DMS153 treated with DMSO at 0.1 percent for 48 hours (cell line): ENCODE results near the gene ZNF407.

Experiments used
- DNase-seq: peaks from one replicate; lab custom pipeline; 2025; ENCODE audit not compliant: unreplicated experiment; lab: John Stamatoyannopoulos, UW

Gene ZNF407

DNA sequence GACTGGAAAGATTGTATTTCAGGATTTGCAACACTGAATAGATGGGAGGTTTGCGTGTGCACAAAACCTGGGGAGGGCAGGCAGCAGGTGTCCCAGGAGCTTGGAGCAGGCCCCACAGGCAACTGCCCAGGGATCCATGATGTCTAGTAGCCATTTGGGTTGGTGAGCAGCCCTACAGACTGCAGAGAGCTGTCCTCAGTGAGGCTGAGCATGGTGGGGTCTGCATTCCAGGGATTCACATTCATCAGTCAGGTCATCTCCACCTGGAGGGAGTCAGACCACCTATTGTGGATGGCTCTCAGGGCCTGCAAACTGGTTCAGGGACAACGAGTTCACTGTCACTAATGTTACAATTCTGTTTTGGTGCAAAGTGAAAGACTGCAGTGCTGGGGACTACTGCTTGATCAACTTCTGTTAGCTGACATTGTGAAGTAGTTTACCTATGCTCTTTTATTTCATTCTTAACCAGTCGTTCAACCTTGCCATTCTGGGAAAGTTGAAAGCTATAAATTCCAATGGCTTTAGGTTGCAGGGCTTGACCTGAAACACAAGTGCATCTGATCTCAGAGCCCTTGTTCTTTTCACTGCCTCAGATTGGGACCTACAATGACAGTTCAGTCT, 222.6 kb downstream of the ZNF407 start:
- DNase-seq: no peak

DNA sequence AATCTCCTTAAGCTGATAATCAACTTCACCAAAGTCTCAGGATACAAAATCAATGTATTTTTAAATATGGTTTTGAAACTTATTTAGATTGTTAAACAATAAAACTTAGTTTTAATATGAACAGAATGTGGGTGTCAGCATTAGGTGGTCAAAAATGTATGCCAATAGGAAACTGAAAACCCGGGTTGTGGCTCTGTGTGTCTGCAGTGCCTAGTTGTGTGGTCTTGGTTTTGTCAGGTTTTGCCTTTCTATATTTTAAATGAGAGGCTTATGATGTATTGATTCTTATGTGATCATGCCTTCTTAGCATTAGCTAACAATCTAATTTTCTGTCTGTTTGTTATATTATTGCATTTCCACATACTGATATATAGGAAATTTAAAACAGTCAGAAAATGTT, 227.8 kb downstream of the ZNF407 start:
- no peak for DNase-seq

DNA sequence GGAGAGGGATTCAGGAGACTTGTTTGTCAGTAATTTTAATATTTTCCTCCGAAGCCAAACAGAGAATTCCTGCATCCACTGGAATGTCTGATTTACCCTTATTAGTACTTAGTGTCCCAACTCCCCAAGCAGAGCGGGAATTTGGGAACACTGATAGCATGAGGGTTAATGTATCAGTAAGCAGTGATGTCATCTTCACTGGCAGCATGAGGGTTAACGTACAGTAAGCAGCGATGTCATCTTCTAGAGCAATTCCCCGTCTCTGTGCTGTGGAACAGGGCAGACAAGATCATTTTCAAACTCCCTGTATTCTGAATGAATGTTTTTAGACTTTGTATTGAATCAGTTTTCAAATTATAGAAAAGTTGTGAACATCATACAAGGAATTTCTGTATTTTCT, 228.9 kb downstream of the ZNF407 start:
- no peak for DNase-seq

DNA sequence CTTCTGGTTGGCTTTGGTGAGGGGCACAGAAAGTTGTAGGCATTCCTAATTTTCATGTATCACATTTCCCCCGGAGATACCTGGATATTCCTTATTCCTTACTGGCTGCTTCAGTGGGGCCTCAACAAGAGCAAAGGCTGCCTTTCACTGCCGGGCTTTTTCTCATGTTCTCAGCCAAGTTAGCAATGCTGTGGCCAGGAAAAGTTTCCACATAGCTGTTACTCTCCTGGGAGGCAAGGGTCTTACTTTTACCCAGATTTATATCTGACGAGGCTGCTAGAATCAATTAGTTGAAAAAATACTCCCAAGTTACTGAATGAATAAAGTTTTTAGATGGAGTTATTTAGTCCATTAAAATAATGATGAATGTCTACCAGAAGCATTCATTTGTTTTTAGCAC, 230.5 kb downstream of the ZNF407 start:
- no peak for DNase-seq

DNA sequence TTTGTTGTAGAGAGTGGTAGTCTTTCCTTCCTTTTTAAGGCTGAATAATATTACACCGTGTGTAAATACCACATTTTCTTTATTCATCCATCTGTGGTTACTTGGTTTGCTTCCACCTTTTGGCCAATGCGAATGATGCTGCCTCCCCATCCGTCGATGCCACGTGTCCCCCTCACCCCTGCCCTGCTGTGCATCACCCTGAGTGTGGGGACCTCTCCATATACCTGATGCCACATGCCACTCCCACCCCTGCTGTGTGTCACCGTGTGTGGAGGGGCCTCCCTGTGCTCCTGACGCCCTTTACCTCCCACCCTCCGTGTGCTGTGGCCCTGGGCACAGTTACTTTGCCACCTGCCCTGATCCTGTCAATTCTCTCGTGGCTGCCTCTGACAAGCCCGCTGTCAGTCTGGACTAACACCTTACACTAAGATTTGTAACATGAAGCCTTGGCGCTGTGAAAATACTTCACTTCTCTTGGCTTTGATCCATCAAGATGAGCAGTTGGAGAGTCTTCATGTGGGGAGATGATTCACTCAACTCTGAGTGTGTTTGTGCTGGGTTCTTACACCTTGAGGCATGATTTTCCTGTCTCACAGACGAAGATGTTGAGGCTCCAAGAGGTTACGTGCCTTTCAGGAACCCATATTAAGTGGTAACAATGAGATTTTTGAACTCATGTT, 234.0 kb downstream of the ZNF407 start:
- no peak for DNase-seq

DNA sequence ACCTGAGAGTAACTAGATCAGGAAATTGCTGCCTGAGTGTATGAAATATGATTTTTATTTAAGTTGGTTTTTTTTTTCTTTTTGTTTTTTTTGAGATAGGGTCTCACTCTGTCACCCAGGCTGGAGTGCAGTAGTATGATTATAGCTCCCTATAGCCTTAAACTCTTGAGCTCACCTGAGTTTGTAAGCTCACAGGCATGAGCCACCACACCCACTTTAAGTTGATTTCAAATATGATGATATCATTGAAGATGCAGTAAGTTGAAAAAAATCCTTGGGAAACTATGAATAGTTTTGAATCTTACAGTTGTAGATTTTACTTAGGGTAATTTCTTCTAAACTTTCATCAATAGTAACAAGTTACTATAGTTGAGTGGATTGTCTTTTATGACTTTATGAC, 234.7 kb downstream of the ZNF407 start:
- no peak for DNase-seq

DNA sequence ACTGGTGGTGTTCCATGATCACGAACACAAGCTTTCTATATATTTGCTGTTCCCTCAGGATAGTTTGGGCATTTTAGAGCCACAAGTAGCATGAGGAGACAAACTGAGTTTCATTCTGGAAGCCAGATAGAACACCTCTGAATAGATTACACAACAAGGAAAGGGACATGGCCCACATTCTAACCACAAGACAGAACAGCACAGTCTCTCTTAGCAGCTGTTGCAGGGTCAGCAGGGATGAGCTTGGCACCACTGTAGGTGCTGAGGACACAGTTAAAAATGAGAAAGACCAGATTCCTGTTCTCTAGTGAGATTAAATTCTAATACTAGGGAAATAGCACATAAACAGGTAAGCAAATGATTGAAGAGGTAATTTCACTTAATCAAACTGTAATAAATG, 235.3 kb downstream of the ZNF407 start:
- DNase-seq: no peak

DNA sequence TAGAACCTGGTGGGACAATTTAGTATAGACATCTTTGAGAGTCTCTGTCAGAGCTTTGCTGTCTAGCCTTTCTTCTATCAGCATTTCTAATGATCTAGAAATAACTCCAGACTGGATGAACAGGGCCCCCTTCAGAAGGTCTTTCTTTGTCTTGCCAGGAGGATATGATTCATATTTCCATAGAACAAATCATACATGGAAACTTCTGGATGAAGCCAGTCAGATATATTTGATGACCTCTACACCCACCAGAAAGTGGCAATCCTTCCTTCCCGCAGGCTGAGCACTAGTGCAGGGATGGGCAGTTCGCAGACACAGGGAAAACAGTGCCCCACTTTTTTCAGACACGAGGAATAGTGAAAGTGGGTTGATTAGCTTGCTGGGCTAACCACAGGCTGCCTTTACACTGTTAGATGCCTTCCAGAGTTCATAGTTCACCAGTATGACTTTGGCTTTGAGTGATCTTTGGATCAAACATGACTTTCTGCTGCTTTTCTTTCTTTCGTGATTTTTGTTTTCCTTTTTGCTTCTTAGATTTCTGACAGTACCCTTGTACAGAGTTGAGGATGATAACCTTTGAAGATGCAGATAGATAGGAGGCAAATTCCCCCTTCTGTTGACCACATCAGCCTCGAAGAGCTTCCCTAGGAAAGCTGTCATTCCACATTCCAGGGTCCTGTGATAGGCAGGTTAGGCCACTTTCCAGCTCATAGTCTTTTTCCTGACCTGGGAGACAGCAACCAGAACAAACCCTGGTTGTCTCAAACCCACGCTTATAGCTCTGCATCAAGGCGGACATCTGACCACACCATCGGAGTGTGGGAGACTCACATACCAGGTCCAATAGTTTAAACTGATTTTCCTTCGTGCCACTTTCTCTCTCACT, 237.0 kb downstream of the ZNF407 start:
- no peak for DNase-seq

DNA sequence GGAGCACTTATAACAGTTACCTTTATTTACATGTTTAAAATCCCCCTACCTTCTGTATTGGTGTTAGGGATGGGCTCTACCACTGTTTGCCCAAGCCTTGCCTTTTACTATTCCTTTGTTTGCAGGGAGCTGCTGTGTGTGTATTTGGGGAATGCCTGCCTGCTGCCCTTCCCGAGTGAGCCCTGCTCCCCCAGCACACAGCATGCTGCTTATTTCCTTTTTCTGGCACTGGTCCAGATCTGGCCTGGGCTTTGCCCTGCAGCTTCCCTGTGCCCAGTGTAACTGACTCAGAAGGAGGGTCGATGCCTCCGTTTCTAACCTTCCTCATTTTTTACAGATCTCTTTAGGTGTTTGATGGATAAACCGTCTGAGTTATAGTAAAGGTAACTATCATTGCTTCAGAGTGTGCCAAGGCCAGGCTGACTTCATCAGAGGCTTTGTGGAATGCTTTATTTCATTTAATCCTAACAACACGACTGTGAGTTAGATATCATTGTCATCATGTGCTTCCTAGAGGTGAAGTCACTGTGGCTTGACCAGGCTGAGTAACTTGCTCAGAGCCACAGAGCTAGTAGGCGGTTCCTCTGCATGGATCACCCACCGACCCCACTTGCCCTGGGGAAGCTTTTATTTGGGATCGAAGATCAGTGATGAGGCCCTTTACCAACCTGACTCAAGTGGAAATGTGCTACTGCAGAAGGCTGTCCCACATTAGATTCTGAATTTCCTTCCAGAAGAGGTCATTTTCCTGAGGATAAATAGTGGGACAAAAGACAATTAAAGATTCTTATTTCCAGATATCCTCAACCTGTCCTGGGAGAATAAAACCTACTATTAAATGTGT, 238.8 kb downstream of the ZNF407 start:
- DNase-seq: peak; percentile 70

DNA sequence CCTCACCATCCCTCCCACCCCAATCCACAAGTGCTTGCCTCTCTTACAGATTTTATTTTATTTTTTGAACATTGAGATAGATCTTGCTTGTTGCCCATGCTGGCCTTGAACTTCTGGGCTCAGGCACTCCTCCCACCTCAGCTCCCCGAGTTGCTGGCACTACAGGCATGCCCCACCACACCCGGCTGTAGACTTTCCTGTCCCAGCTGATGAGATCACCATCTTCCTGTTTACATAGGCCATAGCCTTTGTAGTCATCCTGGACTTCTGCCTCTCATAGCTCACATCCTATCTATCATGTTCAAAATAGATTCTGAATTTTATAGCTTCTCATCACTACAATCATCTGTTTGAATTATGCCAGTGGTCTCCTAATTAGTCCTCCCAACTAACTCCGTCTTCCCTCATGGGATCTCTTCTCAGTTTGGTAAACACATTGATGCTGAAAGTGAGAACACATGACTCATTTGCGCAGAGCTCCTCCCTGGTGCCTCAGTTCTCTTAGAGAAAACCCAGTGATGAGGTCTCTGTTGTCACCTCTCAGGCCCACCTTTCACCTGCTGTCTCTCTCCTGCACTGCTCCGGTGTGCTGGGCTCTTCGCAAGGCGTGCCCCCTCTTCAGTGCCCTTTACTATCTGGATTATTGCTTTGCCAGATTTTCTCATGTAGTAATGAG, 243.0 kb downstream of the ZNF407 start:
- DNase-seq: peak; percentile 50

DNA sequence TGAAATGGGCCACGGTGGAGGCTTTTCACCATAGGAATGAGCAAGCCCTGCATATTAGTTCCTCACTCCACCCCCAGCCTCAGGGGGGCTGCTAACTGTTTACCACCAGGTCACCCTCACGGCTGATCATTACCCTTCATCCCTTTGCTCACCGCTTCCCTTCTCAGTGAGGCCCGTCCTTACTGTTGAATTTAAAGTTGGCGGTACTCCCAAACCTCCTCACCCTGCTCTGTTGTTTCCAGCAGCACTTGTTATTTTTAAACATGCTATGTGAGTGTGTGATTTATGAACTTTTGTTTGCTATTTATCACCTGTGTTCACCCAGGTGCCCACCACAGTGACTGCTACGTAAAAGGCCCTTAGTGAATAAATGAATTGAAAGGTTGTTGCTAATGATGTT, 243.6 kb downstream of the ZNF407 start:
- no peak for DNase-seq

DNA sequence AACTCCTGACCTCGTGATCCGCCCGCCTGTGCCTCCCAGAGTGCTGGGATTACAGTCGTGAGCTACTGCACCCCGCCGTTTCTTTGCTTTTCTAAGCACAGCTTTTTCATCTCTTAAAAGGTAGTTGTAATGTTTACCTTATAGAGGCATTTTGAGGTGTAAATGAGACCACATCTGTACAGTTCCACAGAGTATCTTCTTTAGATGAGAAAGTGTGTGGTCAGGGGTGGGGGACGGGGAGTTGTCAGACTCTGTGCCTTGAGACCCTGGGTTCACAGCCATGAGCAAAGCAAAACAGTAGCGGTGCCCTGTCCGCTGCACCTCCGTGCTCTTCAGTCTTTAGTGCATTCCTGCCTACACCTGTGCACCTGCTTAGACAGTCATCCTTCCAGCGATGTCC, 251.6 kb downstream of the ZNF407 start:
- no peak for DNase-seq

DNA sequence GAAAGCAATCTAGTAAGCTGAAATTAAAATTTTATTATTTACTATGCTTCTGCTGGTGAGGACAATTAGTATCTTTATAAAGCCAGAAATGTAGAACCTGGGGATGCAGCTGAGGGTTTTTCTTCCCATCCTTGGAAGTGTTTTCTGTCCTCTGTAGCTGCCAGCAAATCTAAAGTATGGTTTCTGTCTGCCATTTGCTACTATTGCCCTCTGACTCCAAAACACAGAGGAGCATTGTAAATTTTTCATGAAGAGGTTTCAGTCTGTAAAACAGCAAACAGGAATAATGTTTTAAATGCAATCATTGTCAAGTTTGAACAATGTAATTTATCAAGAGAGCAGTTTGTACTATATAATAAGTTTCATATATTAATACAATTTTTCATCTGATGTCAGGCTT, 258.8 kb downstream of the ZNF407 start:
- no peak for DNase-seq

DNA sequence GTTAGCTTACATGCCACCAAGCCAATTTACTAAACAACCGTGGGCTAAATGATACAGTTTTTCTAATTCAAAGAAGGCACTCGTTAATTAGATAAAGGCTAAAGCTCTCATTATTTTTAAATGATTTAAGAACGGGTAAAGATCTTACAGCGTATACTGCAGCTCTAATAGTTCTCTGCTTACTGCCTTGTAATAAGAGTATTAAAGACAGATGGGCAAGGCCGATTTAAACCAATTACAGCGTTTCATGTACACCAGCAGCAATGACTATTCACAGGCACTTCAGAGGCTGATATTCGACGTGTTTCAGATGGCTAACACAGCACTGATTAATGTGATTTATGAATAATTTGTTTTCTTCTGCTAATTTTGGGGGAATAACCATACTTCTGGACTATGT, 259.3 kb downstream of the ZNF407 start:
- no peak for DNase-seq

DNA sequence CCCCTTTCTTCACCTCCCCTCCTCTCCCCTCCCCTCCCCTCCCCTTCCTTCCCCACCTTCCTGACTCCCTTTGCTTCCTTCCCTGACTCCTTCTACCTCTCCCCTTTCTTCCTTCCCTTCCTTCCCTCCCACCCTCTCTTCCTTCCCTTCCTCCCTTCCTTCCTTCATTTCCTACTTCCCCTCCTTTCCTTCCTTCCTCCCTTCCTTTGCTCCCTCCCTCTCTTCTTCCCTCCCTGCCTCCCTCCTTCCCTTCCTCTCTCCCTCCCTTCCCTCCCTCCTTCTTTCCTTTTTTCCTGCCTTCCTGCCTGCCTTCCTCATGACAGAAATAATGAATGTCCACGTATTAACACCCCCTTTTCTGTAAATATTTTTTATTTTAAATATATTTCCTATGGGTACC, 260.2 kb downstream of the ZNF407 start:
- no peak for DNase-seq

DNA sequence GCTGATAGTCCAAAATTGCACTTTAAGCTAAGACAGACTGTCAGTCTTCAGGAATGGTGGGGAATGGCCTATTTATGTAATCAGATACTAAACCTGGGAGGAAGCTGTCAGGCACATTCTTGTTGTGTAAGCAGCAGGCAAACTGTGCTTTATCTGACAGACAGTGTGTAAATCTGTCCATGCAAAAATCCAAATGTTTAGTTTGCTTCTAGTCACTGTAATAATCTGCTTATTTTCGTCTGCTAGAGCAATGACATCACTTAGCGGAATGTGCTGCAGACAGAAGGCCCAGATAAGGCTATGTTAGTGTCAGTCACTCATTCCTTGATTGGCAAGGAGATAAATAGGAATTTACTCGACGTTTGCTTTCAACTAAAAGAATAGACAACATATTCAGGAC, 263.5 kb downstream of the ZNF407 start:
- no peak for DNase-seq

DNA sequence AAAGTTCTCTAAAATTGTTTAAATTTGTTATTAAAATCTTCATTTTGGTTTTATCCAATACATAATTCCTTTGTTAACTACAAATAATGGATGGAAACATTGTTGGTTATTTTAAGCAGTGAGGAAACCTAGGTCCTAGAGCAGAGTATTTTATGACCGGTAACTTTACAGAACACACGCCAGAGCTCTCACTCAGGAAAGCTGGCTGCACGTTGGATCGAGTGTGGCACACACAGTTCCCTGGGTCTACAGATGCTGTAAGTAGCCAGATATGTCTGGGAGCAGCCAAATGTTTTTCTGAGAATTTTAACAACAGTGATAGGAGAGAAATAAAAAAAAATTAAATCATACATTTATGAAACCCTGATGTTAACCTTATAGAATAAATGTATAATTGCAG, 264.4 kb downstream of the ZNF407 start:
- DNase-seq: no peak

DNA sequence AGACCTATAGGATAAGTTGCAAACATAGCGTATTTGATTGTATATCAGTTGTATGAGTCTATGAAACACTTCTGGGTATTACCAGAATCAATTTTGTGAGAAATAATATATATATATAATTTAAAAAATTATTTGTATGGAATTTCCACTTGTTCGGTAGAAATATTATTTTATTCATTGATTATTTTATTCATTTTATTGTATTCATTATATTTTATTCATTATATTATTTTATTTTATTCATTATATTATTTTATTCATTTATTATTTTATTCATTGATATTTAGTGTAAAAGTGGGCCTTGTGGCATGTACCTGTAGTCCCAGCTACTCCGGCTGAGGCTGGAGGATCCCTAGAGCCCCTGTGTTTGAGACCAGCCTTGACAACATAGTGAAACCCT, 268.9 kb downstream of the ZNF407 start:
- no peak for DNase-seq

DNA sequence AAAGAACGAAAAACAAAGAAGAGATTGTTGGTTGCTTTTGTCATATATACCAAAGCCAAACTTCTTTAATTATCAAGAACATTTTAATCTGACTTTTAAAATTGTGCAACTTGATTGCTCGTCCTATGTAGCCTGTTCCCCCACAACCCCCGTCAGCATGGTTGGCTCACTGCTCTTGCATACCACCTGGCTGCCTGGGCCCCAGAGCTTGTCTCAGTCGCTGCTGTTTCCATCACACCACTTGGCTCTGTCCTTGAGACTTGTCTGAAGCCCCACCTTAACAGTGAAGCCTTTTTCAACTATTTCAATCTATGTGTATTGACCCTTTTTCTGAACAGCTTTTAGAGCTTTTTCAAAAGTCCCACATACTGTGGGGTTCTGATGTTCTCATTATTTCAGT, 270.8 kb downstream of the ZNF407 start:
- DNase-seq: no peak
